ENCODE measurements around the gene BCR.
A peak's percentile ranks its signal among the peaks of the same experiment; 100 is the strongest.
"Not testable (repeated sequence)": the region's sequence is repeated elsewhere in the genome, so short reads cannot be mapped to it uniquely, and the experiment has no call there.

The BCR gene

GRCh38 chr22:23309261-23309660 lies 129.0 kb downstream of the BCR start:
- not testable (repeated sequence) for DNase-seq (ENCODE audit: low read depth in 1 of 2, low spot score in 1 of 2)

DNA sequence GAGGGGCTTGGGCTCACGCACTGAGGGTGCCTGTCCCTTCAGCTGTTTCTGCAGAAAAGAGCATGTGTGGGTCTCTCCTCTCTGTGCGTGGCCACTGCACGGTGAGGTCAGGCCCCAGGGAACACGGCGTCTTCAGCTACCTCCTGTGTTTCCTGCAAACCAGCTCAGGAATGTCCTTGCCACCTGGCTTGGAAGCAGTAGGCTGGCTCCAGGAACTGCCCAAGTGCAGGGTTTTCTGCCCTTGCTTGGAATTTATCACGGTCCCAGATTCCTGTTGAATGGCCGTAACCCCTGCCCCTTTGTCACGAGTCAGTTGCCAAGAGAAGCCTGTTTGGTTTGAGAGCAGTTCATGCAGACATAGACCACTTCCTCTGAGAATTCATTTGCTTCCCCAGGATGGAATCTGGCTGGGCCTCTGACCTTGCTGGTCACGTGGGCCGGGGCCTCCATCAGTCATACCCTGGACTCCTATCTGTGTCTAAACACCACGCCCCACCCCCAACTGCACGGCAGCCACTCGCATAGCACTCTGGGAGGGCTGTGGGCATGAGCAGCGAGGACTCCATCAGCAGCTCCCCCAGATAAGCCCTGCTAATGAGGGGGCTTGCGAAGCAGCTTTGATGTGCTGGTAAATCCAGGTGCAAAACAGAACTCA lies 130.3 kb downstream of the BCR start:
- DNase-seq (ENCODE audit: low read depth in 1 of 2, low spot score in 1 of 2) = not testable (repeated sequence)

DNA sequence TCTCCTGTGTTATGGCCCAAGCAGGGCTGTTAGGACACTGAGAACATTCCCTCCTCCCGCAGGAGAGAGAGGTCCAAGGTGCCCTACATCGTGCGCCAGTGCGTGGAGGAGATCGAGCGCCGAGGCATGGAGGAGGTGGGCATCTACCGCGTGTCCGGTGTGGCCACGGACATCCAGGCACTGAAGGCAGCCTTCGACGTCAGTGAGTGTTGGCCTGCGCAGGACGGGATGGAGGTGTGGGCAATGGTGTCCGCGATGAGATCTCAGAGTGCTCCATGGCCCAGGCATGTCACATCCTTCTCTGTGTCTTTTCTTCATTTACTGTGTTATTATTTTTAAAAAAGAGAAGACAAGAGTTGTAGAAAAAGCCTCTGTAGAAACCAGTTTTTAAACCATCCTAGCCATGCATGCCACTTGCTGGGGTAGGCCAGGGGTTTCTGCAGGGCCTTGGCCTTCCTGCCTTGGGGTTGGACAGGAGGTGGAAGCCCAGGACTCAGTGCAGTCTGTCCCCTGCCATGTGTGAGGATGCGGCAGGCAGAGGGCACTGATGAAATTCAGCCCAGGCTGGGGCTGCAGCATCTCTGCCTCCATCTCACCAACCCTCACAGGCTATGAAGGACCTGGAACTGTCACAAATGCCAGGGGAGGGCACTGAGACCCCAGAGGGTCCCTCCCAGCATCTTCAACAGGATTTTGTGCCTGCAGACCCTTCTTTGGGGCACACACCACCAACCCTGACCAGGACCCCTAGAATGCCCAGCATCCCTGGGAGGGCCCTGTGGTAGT lies 131.5 kb downstream of the BCR start:
- DNase-seq (ENCODE audit: low read depth in 1 of 2, low spot score in 1 of 2) = not testable (repeated sequence)

DNA sequence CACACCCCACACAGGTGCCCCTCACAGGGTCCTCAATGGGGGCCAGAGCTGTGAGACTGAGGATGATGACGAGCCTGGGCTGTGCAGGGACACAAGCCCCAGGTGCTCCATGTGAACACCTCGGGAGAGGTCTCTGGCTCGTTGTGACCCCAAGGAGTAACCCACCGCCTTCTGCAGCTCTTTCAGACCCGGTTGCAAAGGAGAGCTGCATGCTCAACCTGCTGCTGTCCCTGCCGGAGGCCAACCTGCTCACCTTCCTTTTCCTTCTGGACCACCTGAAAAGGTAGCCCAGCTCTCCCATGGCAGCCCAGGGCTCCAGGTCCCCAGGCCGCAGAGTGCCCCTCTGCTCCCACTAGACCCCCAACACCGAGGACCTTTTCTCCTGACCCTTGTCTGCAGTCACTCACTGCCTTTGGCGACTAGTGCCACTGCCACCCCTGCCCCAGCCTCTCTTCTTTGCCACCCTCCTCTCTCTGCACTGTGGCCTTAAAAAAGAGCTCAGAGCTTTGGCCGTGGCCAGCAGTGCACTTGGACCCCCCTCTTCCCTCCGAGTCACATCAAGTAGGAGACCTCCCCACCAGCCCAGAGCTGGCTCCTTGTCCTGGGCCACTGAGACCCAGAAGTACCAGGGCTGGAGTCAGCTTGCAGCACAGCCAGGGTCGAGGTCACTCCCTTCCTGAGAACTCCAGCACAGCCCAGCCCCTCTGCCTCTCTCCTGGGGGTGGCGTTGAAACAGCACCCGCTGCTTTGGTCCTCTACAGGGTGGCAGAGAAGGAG lies 133.7 kb downstream of the BCR start:
- no peak for DNase-seq (ENCODE audit: low read depth in 1 of 2, low spot score in 1 of 2)

DNA sequence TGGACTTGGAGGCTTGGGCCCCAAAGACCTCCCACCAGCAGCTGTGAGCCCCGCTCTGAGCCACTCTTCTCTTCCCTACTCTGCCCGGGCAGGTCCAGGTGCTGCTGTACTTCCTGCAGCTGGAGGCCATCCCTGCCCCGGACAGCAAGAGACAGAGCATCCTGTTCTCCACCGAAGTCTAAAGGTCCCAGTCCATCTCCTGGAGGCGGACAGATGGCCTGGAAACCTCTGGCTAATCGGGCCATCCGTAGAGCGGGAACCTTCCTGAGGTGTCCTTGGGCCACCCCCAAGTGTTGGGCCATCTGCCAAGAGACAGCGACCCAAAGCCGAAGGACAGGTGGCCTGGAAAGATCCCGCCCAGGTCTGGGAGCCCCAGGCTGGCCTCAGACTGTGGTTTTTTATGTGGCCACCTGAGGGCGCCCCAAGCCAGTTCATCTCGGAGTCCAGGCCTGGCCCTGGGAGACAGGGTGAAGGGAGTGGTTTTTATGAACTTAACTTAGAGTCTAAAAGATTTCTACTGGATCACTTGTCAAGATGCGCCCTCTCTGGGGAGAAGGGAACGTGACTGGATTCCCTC lies 135.1 kb downstream of the BCR start:
- DNase-seq (ENCODE audit: low read depth in 1 of 2, low spot score in 1 of 2) = peak in 1 of 2 donors; percentile 32

GRCh38 chr22:23316596-23316995 lies 136.3 kb downstream of the BCR start:
- not testable (repeated sequence) for DNase-seq (ENCODE audit: low read depth in 1 of 2, low spot score in 1 of 2)

- DNase-seq (ENCODE audit: low read depth in 1 of 2, low spot score in 1 of 2) = not testable (repeated sequence)
Measured at GRCh38 chr22:23318316-23318715, 138.0 kb downstream of the BCR start.

- DNase-seq (ENCODE audit: low read depth in 1 of 2, low spot score in 1 of 2) = not testable (repeated sequence)
Measured at GRCh38 chr22:23322497-23323080, 142.3 kb downstream of the BCR start.

DNA sequence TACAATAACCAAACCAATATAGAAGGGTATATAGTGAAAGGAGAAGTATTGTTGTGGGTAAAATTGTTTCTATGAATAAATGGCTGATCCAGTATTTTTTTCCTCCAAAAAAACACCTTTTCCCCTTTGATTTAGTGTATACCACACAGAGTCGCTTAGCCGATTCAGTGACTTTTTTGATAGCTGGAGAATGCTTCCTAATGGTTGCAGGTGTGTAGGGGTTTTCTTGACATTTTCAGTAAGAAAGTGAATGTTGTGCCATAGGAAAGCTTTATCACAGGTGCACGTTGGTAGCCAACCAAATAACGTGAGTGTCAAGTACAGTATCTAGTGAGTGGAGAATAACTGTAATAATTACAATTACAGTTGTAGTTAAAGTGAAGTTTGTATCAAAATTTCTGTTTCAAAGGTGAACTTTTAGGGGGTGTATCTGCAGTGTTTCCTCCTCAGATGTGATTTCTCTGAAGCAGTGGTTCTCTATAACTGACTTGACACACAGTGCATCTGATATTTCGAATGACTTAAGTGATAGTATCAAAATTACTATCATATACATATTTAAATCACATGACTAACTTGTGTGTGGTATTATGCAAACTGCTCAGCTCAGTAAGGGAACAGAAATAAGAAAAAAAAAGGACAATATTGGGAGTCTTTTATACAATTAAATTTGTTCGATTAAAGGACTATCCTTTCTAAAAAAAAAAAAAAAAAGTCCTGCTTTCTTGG lies 143.8 kb downstream of the BCR start:
- DNase-seq (ENCODE audit: low read depth in 1 of 2, low spot score in 1 of 2) = not testable (repeated sequence)

DNA sequence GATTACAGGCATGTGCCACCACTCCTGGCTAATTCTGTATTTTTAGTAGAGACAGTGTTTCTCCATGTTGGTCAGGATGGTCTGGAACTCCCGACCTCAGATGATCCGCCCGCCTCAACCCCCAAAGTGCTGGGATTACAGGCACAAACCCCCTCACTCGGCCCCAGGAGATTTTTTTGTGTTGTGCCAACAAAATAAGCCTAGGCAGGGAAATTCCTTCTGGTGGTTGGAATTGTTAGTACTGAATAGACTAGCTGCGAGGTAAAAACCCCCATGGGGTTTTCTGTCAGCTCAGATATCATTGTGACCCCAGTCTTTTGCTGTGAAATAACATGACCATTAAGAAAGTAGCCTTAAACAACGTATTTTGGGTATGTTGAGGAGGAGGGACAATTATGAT lies 144.9 kb downstream of the BCR start:
- DNase-seq (ENCODE audit: low read depth in 1 of 2, low spot score in 1 of 2) = no peak

GRCh38 chr22:23333822-23334221 lies 153.5 kb downstream of the BCR start:
- DNase-seq (ENCODE audit: low read depth in 1 of 2, low spot score in 1 of 2) = not testable (repeated sequence)

- DNase-seq (ENCODE audit: low read depth in 1 of 2, low spot score in 1 of 2) = not testable (repeated sequence)
Measured at GRCh38 chr22:23337672-23338071, 157.4 kb downstream of the BCR start.

- not testable (repeated sequence) for DNase-seq (ENCODE audit: low read depth in 1 of 2, low spot score in 1 of 2)
Measured at GRCh38 chr22:23341942-23342695, 161.8 kb downstream of the BCR start.

DNA sequence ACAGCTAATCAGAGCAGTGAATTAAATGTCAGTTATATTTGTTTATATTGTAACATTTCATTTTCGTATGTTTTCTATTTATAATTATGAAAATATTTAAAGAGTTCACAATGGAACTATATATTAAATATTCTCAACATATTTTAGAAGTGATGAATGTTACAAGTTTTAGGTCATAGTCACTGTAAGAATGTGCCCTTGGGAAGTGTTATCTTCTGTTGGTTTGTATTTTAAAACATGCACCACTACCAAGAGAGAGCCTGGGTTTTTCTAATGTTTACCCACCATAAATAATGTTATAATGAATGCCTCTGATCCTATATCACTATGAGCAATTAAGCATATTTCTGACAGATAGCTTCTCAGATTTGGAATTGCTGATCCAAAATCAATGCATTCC lies 171.0 kb downstream of the BCR start:
- no peak for DNase-seq (ENCODE audit: low read depth in 1 of 2, low spot score in 1 of 2)

DNA sequence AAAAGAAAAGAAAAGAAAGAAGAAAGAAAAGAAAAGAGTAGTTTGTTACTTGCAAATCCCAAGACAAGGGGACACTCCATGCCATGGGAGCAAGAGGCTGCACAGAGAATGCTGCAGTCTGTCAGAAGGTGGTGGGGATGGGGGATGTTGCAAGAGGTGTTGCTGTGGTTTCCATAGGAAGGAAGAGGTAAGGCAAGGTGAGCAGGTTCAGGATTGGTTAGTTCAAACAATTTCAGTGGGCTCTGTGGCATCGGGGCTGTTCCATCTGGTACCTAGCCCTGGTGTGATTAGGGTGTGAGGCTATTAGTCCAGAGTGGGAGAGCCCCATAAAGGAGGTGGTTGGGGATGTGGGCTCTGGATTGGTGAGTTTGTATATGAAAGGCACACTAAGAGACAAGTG lies 172.7 kb downstream of the BCR start:
- no peak for DNase-seq (ENCODE audit: low read depth in 1 of 2, low spot score in 1 of 2)

DNA sequence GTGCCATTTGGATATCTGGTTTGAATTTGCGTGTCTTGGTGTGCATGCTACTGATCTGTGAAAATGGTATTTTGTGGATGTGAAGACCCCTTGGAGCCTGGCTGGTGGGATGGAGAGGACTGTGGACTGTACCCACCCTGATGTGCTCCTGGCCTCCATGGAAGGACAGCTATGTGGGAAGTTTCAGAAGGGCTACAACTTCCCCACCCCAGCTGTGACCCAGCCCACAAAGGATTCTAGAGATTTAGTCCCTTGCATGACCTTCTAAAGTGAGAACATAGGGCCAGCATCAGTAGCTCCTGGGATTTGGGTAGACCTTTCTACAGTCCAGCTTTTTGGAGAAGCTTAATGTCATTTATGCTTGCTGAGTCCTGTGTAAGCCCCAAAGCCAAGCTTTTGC lies 173.4 kb downstream of the BCR start:
- DNase-seq (ENCODE audit: low read depth in 1 of 2, low spot score in 1 of 2) = no peak

DNA sequence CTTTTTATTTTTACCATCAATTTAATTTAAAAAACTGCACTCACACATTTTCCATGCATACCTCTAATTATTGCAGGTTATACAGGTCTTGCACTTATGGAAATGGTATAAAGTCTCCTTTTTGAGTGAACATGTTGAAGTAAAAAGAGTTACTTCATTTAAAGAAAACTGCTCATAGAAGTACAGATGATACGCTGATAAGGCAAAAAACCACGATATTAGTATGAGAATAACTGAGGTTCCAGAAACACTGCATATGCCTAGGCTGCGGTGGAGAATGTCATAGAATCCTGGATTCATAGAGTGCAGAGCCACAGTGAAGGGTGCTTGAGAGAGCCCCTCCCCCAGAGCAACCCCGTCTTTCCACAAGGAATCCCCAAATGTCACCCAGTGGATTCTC lies 175.8 kb downstream of the BCR start:
- no peak for DNase-seq (ENCODE audit: low read depth in 1 of 2, low spot score in 1 of 2)

- DNase-seq (ENCODE audit: low read depth in 1 of 2, low spot score in 1 of 2) = no peak
Measured at GRCh38 chr22:23357053-23357452, 176.7 kb downstream of the BCR start.

DNA sequence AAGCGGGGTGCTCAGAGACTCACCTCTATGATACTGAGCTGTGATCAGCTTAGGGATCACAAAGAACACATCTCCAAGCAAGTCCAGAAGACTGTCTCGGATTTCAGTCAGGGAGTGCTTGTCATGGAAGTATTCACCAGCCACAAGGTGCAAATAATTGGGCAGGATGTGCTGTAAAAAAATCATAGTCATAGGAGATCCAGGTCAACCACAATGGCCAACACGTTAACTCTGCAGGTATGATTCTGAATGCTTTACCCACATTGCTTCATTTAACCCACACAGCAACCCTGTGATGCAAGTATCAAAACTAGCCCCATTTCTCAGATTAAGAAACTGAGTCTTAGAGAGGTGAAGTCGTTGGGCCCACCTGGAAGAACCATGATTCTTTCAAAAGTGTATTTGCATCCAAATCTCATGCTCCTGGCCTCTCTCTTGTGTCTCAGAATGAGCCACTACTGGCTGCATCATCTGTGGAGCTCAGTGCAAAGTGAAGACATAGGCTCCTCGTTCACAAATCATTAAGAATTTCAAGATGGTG lies 179.3 kb downstream of the BCR start:
- no peak for DNase-seq (ENCODE audit: low read depth in 1 of 2, low spot score in 1 of 2)

All from activated T-helper 1 cell treated with anti-CD3 and anti-CD28 coated beads, Interleukin-2, amount 50 U/mL, for 16 hours (primary cell).